GM19324 (cell line): ENCODE results near the gene MRGPRE.

Source experiments
- ATAC-seq: cut with Tn5 transposase; IDR thresholded peaks from one replicate; pipeline ENCODE4 v1.9.1; 2021; ENCODE audit warnings: mild to moderate bottlenecking, moderate library complexity; ENCODE audit not compliant: unreplicated experiment, low FRiP score

MRGPRE gene

GRCh38 chr11:3227568-3228444, 4.4 kb downstream of the MRGPRE start:
- ATAC-seq = no peak

- no peak for ATAC-seq
Observed at GRCh38 chr11:3226846-3227567, 5.2 kb downstream of the MRGPRE start.

DNA sequence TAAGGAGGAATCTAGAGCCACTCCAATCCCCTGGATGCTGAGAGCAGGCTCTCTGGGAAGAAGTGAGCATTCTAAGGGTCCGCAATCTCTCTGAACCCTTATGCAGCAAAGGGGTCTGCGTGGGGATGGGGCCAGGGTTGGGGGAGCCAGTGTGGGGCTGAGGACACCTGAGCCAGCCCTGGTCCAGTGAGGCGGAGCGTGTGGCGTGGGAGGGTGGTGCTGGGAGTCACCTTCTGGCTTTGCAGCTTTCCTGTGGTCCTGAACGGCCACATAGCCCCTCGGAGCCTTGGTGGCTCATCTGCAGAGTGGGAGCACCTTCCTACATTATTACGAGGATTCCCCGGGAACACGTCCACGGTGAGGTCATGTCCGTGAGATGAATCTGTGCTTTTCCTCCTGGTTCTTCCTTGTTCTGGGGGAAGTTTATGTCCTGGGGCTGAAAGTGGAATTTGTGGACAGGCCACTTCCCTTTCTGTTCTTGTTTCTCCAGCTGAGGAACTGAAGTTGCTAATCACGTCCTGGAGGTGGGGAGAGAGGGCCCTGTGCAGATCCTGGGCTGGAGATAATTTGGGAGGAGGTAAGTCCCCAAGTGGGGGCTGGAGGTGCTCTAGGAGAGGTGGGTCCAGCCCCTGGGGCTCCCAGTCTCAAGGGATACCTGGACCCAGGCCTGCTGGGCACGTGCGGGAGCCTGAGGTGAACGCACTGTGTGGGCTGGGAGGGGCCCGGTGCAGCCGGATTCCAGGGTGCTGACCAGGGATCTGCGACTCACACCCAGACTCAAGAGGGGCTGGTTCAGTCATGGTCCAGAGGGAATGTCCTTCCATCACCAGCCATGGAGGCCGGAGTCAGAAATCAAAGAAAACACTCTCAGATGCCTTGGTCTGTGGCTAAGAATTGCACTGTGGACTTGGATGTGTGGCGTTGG, 6.1 kb downstream of the MRGPRE start:
- no peak for ATAC-seq

GRCh38 chr11:3225159-3225758, 7.0 kb downstream of the MRGPRE start:
- ATAC-seq = no peak

DNA sequence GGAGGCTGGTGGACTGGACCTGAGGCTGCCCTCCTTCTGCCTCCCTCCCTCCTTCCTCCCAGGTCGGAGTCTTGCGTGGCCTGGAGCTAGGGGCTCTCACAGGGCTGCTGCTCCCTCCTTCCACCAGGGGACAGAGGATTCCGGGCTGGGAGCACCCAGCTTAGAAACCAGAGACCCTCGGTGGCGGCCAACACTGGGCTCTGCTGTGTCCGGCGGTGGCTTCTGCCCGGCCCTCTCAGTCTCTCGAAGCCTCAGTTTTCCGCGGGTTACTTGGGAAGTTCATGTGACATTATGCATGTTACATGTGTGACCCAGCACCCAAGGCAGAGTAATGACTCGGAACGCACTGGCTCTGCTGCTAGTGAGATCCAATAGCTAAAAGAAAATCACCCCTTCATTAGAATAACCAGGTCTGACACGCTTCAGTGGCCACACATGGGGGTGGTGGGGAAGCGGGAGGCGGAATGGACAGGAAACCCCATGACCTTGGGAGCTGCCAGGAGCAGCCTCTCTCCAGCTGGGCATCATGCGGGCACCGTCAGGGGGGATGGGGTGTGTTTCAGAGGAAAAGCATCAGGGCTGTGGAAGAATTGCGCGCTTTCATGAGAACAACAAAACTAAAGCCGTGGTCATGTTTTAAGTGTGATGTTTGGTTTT, 7.7 kb downstream of the MRGPRE start:
- no peak for ATAC-seq

- ATAC-seq = no peak
Observed at GRCh38 chr11:3223932-3224381, 8.3 kb downstream of the MRGPRE start.

DNA sequence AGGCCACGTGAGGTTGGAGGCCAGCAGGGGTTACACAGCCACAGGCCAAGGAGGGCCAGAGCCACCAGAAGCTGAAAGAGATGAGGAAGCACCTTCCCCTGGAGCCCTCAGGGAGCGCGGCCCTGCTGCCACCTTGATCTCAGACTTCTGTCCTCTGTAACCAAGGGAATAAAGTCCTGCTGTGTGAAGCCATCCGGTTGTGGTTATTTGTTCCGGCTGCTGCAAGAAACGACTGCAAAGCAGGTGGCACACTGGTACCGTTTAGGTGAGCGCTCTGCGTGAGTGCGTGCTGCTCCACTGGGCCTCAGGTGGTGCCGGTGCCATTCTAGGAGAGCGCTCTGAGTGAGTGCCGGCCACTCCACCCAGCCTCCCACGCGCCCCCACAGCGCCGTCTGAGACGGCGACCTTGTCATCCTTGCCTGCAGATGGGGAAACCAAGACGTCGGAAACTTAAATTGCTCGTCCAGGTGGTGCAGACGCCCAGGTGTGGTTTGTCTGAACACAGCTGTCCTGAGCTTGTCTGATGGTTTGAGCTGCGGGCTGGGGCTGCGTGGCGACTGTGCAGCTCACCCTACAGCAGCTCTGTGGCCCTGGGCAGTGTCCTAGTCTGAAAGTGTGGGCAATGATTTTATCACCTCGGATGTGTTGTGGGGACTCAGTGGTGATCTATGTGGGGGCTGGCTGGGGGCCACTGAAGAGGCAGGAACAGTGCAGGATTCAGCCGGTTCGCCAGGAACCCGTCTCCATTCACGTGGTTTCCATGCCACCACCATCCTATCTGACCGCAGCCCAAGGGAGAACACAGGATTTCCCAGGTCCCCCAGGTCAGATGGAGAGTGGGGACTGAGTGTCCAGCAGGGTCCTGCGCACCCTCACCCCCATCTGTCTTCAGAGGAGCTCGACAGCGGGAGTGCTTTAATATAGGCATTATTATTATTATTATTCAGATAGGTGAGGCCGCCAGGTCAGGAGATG, 9.0 kb downstream of the MRGPRE start:
- no peak for ATAC-seq

DNA sequence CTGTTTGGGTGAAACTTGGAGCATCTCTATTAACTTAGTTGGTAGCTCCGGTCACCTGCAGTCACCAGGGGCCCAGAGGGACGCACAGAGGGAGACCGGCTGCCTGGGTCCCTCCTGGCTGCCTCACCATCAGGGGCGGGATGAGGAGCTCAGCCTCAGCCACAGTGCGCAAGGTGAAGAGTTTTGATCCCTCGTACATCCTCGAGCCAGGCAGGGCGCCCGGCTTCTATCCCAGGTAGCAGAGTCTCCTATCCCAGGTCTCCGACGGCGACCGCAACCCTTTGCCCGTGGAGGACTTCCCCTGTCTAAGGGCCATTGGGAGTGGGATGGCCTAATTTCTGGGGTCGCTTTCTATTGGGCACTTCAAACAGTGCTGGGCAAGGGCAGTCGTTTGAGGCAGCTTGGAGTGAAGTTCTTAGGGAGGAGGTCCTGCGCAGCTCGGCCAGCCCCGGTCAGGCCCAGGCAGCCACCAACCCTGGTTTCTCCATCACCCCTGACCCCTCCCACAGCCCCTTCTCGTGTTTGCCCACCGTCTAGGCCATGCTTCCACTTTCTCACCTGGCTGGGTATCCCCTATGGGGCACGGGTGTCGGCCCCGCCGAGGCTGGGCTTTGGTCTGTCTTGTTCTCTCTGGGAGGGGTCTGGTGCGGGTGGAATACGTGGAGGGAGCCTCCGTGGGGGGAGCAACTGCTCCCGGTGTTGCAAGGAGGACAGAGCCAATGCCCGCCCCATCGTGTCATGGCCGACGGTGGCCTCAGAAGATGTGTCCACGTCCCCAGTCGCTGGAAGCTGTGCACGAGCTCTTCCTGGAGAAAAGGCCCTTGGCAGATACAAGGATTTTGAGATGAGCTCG, 10.0 kb downstream of the MRGPRE start:
- no peak for ATAC-seq

- no peak for ATAC-seq
Observed at GRCh38 chr11:3221408-3222002, 10.7 kb downstream of the MRGPRE start.

DNA sequence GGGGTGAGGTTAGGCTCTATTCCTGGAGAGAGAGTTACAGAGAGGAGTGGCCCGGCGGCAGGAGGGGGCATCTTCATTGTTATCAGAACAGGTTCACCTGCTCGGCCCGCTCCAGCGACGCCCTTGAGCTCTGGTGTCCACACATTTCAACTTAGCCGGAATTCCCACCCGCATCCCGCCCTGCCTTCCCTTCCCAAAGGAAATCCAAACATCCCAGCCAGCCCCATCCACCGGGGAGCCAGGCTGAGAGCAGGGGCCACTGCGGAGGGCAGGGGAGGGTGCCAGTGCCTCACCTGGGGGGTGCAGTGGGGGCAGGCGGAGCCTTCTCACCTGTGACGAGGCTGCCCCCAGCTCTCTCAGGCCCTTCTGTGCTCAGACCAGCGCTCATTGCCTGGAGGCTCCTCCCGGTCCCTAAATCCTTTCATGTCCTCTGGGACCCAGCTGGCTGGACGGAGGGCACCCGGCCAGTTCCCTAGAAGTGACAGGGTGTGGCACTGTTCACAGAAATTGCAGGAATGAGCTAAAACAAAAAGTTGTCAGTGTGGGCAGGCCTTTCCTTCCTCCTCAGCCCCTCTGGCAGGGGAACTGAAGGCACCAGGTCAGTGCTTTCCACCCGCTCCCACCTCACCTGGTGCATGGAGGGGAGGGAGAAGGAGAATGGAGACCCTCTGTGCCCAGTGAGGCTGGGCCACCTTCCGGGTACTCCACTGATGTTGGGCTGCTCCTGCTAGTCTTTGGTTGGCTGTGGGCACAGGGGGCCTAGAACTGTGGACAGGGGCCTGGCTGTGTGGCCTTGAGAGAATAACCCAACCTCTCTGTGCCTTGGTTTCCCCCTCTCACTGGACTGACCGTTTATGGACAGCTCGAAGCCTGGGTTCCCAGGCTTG, 11.5 kb downstream of the MRGPRE start:
- ATAC-seq = no peak

DNA sequence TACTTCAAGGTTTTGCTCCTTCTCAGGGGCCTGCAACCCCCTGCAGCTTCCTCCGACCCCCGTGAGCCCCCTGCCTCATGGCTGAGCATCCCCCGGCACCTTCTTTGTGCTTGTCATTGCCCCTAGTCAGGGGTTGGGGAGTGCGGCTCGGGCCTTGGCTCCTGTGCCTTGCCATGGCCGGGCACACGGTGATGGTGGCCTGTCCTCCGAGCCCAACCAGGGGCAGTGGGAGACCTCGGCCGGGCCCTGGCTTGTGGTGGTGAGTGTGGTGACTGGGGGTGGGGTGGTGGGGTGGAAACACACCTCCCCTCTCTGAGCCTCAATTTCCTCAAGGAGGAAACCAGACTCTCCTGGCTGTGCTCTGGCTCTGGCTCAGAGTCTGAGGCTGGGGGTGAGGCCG, 12.1 kb downstream of the MRGPRE start:
- no peak for ATAC-seq

- ATAC-seq = no peak
Observed at GRCh38 chr11:3219281-3219892, 12.8 kb downstream of the MRGPRE start.

GRCh38 chr11:3218483-3219280, 13.5 kb downstream of the MRGPRE start, which contains the start of gene MRGPRG:
MRGPRG (minus strand) TSS chr11:3218813; CDS start chr11:3218813, 0 bp downstream.
- no peak for ATAC-seq

DNA sequence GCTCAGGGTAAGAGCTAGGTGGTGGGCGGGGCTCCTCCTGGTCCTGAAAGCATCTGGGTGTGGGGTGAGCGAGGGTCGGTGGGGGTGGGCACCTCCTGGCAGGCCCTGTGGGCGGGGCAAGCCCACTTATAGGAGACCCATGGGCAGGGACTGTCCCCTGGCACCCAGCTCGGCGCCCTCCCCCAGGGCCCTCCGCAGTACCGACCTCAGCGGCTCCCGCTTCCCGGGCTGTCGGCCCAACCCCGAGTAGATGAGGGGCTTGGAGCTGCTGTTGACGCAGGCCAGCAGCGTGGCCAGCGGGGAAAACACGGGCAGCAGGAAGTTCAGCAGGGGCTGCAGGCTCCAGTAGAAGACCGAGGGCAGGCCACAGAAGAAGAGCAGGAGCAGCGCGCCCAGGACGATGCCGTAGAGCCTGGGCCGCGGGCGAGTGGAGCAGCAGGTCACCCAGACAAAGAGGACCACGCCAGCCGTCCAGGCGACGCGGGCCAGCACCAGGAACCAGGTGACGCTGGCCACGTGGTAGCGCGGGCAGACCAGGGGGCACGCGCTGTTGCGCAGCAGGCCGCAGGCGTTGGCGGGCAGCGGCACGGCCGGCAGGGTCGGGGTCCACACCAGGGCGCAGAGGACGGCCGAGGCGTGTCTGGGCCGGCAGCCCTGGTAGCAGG, 14.3 kb downstream of the MRGPRE start:
- ATAC-seq = no peak
